Hematopoietic multipotent progenitor cell treated with erythropoietin and hydrocortisone succinate and interleukin-3 and kit ligand, for 15 days (in vitro differentiated cells): ENCODE data around the gene IP6K3.
A peak's percentile ranks its signal among the peaks of the same experiment; 100 is the strongest.

Experiments
- DNase-seq: peaks from one replicate; pipeline ENCODE4 v3.0.0-alpha.2; 2015; ENCODE audit warnings: low spot score

Gene IP6K3

DNA sequence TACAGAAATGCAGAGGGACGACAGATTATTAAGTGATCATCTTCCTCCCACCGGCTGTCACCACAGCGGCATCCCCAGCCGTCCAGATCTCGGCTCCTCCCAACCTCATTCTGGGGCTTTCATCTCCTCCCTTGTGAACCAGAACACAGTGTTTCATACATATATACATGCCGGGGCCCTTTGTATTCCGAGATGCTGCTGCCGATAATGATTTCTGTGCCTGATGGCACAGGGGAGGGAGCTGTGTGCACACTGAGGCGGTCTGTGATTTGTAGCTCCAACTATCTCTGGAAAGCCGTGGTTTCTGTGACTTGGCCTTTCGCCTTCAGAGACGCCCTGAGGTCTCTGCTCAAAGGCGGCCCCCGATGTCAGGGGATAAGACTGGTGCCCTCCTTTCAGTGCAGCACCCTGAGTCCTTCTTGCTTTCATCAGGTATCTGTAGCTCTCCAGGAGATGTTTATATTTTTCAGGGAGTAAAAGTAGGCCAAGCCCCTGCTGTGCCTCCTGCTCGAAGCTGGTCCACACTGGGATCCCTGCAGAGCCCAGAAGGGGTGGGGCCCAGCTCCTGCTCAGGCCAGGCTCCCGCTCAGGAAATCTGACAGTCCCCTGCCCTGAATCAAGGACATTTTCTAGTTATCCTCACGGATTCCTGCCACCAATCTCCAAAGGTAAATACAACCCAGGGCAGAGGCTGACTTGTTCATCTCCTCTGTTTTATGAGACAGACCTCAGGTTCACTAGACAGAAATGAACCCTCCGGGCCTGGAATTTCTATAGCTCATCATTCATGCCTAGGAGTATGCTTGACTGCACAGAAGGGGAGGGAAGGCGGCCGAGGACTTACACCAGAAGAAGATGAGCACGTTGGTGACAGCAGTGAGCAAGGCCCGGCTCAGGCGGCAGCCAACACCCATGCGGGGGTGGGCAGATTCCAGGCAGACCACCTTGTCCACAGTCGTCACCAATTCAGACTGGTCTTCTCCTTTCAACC, 31.0 kb upstream of the IP6K3 start:
- DNase-seq: no peak

DNA sequence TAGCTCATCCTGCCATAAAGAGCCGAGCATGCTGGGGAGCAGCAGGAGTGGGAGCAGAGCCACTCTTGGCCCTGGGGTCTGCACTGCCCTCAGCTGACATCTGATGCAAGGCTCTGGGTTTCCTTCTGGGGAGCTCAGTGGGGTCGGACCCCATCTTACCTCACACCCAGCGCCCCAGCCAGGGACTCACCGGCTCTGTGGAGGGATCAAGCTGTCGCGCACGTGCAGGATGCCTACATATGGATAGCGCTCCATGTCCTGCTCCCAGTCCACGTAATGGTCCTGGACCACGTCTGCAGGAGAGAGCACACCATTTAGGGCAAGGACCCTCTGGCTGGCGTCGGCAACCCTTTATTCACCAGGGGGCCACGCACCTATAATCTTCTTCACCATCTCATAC, 30.1 kb upstream of the IP6K3 start:
- DNase-seq: no peak

DNA sequence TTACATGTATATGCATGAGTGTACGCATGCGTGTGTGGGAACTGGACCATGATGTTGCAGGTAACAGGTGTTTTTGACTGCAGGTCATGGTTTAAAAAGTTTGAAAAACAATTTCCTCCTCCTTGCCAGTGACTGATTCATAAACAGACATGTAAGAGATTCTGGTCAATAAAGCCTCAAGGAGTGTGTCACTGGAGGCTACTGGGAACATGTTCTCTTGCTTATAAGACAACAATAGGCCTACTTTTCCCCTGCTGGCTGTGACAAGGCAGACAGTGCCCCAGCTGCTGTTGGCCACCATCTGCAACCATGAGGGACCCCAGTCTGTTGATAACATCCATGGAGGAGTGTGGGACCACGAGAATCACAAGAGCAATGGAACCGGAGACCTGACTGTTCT, 29.5 kb upstream of the IP6K3 start:
- no peak for DNase-seq

DNA sequence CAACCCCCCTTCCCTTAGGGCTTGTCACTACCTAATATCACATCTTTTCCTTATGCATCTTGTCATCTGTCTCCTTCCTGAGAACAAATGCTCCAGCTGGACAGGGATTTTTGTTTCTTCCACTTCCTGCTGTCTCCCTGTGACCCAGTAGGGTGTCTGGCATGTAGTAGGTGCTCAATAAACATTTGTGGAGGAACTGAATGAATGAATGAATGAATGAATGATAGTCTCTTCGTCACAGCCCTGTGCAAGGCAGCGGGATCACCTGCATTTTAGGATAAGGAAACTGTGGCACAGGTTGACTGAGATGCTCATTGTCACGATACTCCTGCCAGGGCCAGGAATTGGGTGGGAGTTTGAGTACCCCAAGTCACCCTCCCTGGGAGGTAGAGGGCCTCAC, 28.1 kb upstream of the IP6K3 start:
- DNase-seq: no peak

GRCh38 chr6:33772902-33773472, 26.3 kb upstream of the IP6K3 start:
- no peak for DNase-seq

DNA sequence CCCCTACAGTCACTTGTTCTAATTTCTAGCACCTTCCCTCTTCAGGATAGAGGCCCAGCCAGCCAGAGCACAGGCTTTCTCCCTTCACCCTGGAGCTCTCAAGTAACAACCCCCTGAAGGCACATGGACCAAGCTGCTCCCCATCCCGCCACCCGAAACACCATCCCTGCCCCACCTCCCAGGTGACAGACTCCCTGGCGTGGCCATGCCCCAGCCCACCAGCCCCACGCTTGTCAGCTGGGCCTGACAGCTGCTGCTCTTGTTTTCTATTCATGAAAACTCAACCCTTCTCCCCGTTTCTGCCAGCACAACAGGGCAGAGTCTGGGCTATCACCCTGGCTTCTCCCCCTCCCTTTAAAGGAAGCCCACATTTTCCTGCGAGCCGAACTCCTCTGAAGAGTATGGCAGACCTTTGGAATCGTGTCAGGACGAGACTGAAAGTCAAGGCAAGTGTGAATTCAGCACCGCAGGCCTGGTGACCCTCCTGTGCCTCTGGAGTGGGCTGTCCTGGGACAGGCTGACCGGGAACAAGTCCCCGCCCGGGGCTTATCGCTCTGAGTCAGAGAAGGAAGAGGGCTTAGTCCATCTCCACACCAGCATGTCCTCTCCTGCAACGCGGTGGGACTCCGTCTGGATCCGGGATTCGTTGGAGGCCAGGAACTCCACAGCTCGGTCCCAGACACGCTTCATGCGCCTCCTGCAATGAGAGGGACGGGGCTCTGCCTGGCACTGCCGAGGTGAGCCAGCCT, 25.6 kb upstream of the IP6K3 start:
- no peak for DNase-seq

GRCh38 chr6:33771146-33772081, 24.7 kb upstream of the IP6K3 start:
- peak; percentile 62 for DNase-seq

- DNase-seq: no peak
Measured at GRCh38 chr6:33770833-33771145, 24.1 kb upstream of the IP6K3 start.

- DNase-seq: no peak
Measured at GRCh38 chr6:33770124-33770832, 23.6 kb upstream of the IP6K3 start.

GRCh38 chr6:33769248-33769821, 22.6 kb upstream of the IP6K3 start:
- DNase-seq: no peak

- peak; percentile 63 for DNase-seq
Measured at GRCh38 chr6:33768644-33769120, 22.0 kb upstream of the IP6K3 start.

DNA sequence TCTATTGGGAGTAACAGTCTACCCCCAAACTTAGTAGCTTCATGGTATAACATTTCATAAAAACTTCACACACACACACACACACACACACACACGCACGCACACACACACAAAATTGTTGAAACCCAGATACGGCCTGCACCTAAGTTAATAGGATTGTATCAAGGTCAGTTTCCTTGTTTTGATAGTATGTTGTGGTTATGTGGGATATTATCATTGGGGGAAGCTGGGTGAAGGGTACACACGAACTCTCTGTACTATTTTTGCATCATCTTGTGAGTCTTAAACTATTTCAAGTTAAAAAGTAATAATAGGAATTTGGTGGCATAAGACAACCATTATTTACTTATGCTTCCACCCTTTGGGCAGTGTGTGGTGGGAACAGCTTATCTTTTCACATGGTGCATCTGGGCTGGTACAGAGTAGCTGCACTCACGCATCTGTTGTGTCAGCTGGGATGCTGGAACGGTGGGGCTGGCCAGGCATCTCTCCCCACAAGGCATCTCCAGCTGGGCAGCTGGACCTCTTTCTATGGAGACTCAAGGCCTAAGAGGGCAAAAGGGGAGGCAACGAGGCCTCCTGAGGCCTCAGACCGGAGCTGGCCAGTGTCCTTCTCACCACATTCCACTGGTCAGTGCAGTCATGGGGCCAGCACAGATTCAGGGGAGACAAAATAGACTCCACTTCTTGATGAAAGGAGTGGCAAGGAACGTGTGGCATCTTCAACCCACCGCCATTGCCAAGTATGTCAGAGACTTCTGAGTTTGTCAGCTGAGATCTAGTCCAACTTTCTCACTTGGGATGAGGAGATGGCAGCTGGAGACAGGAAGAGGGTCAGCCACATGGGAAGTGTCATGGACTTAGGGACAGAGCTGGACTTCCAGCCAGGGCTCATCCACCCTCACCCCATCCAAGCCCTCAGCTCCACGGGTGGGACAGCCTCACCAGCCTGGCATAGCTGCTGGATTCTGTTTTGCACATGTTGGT, 20.5 kb upstream of the IP6K3 start:
- DNase-seq: no peak

DNA sequence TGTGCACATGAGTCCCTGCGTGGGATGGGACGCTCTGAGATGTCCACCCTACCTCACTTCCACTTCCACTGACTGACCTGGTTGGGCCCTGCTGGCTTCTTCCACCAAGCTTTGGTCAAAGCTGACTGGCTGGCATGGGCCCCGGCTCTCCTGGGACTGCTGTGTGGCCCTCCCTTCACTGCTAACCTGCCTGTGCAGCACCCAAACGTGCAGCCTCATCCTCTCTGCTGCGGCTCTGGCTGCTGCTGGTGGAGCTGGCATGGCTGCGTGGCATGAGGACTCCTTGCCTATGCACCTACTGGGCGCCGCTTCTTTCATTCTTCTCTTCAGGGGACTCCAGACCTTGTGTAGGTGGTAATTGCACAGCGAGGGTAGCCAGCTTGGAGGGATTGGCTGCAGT, 18.7 kb upstream of the IP6K3 start:
- DNase-seq: no peak

GRCh38 chr6:33764036-33764435, 17.3 kb upstream of the IP6K3 start:
- DNase-seq: no peak

DNA sequence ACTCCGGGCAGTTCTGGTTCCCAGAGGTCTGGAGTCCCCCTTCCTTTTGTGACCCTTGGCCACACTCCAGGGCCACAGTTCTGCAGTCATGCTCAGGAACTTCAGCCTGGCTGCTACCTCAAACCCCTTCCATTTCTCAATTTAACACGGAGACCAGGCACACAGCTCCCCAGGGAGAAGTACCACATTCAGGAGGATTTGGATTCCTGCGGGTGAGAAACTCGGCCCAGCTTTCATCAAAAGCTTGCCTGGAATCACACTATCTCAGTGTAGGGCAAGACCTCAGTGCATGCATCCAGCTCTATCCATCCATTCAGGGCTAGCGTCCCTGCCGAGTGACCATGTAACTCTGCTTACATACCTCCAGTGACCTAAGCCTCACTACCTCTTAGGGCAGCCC, 16.8 kb upstream of the IP6K3 start:
- DNase-seq: no peak

GRCh38 chr6:33762713-33763112, 16.0 kb upstream of the IP6K3 start:
- DNase-seq: no peak

GRCh38 chr6:33761922-33762629, 15.4 kb upstream of the IP6K3 start:
- peak; percentile 20 for DNase-seq

- DNase-seq: no peak
Measured at GRCh38 chr6:33761581-33761921, 14.8 kb upstream of the IP6K3 start.
